Panc1 (cell line): Measurements from ENCODE around the gene ZDHHC14. TPM values are rescaled to one million over a fixed set of nuclear protein-coding genes. Genes with fewer than 3 reads are reported as not detected.

ENCODE experiments used
- ATAC-seq: fragments of 200-7000 bp; cut with Tn5 transposase; 2 replicates; pipeline ENCODE4 v1.9.1; 2020; ENCODE audit warnings: mild to moderate bottlenecking, moderate library complexity
- BruUV-seq: library from RNA; stranded (reverse); fragments of 400-500 nt; replicated peaks from 2 replicates; lab custom pipeline; 2021; lab: Mats Ljungman, UMichigan
- CTCF ChIA-PET: fragments of 300-600 bp; sonication (Branson Sonifier 250); formaldehyde crosslinking; loops from one replicate; lab custom pipeline; 2022; ENCODE audit warnings: antibody characterized with exemption; lab: Charles Lee
- POLR2A ChIA-PET: fragments of 300-600 bp; sonication (Branson Sonifier 250); formaldehyde crosslinking; loops from one replicate; lab custom pipeline; 2022; ENCODE audit warnings: antibody characterized with exemption; lab: Charles Lee
- DNase-seq: peaks from one replicate; pipeline ENCODE4 v3.0.0-alpha.2; 2010; ENCODE audit warnings: low read depth, low spot score
- H3K27ac ChIP-seq: 2 replicates; pipeline ENCODE4 v1.5.1; 2011; ENCODE audit warnings: mild to moderate bottlenecking, low read length, inconsistent platforms
- H3K27me3 ChIP-seq: fragments of 200-500 bp; sonication (Bioruptor generic); 2 replicates; pipeline ENCODE4 v1.6.0; 2014; ENCODE audit warnings: low read length, inconsistent platforms; ENCODE audit not compliant: control insufficient read depth, insufficient read depth
- H3K36me3 ChIP-seq: fragments of 200-500 bp; sonication (Bioruptor generic); 2 replicates; pipeline ENCODE4 v1.5.1; 2014; ENCODE audit warnings: inconsistent platforms, mild to moderate bottlenecking, low read length, moderate library complexity; ENCODE audit not compliant: control insufficient read depth, insufficient read depth
- H3K4me1 ChIP-seq: 2 replicates; pipeline ENCODE4 v1.5.1; 2011; ENCODE audit warnings: inconsistent platforms, mild to moderate bottlenecking, low read length, moderate library complexity; ENCODE audit not compliant: control insufficient read depth, insufficient read depth
- H3K4me3 ChIP-seq, 2 experiments: 2 replicates each; pipeline ENCODE4 v1.5.1; 2011 to 2012; ENCODE audit warnings: low read depth in 2 of 2, low read length in 2 of 2, mild to moderate bottlenecking in 2 of 2, inconsistent platforms in 1 of 2, moderate library complexity in 1 of 2
- H3K9me3 ChIP-seq: fragments of 200-500 bp; sonication (Bioruptor generic); 2 replicates; pipeline ENCODE4 v1.5.1; 2014; ENCODE audit warnings: low read depth, mild to moderate bottlenecking, inconsistent platforms, low read length, moderate library complexity; ENCODE audit not compliant: control insufficient read depth, insufficient read depth
- CTCF ChIP-seq: fragments of 450-650 bp; IDR thresholded peaks from 2 replicates; pipeline ENCODE4 v1.5.1; 2017; ENCODE audit warnings: mild to moderate bottlenecking
- POLR2AphosphoS5 ChIP-seq: IDR thresholded peaks from 2 replicates; pipeline ENCODE4 v1.6.1; 2012; ENCODE audit warnings: mild to moderate bottlenecking, low read depth, low read length, moderate library complexity
- REST ChIP-seq, 2 experiments: IDR thresholded peaks; 2 replicates each; pipeline ENCODE4 v1.6.1; 2011 to 2012; ENCODE audit warnings: low read depth in 2 of 2, control low read depth in 1 of 2, low read length in 1 of 2, mild to moderate bottlenecking in 1 of 2, moderate library complexity in 1 of 2; ENCODE audit not compliant: insufficient read depth in 1 of 2
- SIN3A ChIP-seq: IDR thresholded peaks from 2 replicates; pipeline ENCODE4 v1.6.1; 2012; ENCODE audit warnings: low read depth, mild to moderate bottlenecking, low read length, moderate library complexity, borderline replicate concordance; ENCODE audit not compliant: insufficient read depth
- TCF7L2 ChIP-seq: IDR thresholded peaks from 2 replicates; pipeline ENCODE4 v1.6.1; 2011; ENCODE audit warnings: mild to moderate bottlenecking, low read depth, low read length, inconsistent platforms
- in situ Hi-C: cut with HindIII; loops from 2 replicates; pipeline ENCODE4 v1.10.0; 2016; ENCODE audit warnings: low sequenced_read_pairs, low pct_unique_long_range_greater_than_20kb
- intact Hi-C: fragments of 100-400 bp; cut with micrococcal nuclease; formaldehyde crosslinking; loops from one replicate; pipeline ENCODE4 v1.10.0; 2022; ENCODE audit not compliant: unreplicated experiment
- total RNA-seq: library from RNA; stranded (reverse); gene quantifications from one replicate; pipeline ENCODE4 v1.2.1, GENCODE V29; 2021; ENCODE audit not compliant: unreplicated experiment

Gene ZDHHC14
- total RNA-seq, 1 experiment from 2014 or later, result 19.9 TPM

- Histone ChIP-seq H3K9me3 (no peaks in the 10 kb centered on the region), H3K27ac (no peak overlapping the region), H3K4me3 (no peak overlapping the region), H3K4me1 (0 out of 2 replicates have a peak, but pooled peaks cover 2% of the 10 kb centered on the region), H3K27me3 (no peaks in the 10 kb centered on the region), H3K36me3 (no peaks in the 10 kb centered on the region)
- no TSS peak for BruUV-seq
- intact Hi-C loops (no loop called here), in situ Hi-C loops (no loop called here)
- POLR2A ChIA-PET, result no interaction called here
- no peak for TF ChIP-seq REST (IDR thresholded peaks at IDR 0.05; ENCODE audit: insufficient read depth in 1 of 2, low read depth in 2 of 2, low read length in 1 of 2)
- TF ChIP-seq TCF7L2, result no peak
- no peak for TF ChIP-seq SIN3A
- no peak for TF ChIP-seq POLR2AphosphoS5
- no peak for TF ChIP-seq CTCF
- CTCF ChIA-PET, result no interaction called here
- ATAC-seq (no peak), DNase-seq (no peak)
Observed at GRCh38 chr6:157521362-157522335, 140.7 kb downstream of the ZDHHC14 start.

- Histone ChIP-seq H3K27me3 (no peaks in the 10 kb centered on the region), H3K4me3 (no peak overlapping the region), H3K4me1 (0 out of 2 replicates have a peak, but pooled peaks cover 2% of the 10 kb centered on the region), H3K36me3 (no peaks in the 10 kb centered on the region), H3K27ac (no peak overlapping the region), H3K9me3 (no peaks in the 10 kb centered on the region)
- in situ Hi-C loops (no loop called here), intact Hi-C loops (no loop called here)
- POLR2A ChIA-PET, result no interaction called here
- BruUV-seq, result no TSS peak
- no peak for TF ChIP-seq SIN3A
- no peak for TF ChIP-seq POLR2AphosphoS5
- TF ChIP-seq REST (IDR thresholded peaks at IDR 0.05; ENCODE audit: insufficient read depth in 1 of 2, low read depth in 2 of 2, low read length in 1 of 2), result no peak
- no peak for TF ChIP-seq CTCF
- no peak for TF ChIP-seq TCF7L2
- CTCF ChIA-PET, result no interaction called here
- no peak for ATAC-seq
- DNase-seq, result no peak
Observed at GRCh38 chr6:157522472-157522871, 141.5 kb downstream of the ZDHHC14 start.
